H1 (cell line): ENCODE results near the gene SFMBT2. TPM values are rescaled to one million over a fixed set of nuclear protein-coding genes. Genes with fewer than 3 reads are reported as not detected.

ENCODE experiments used
- CTCF ChIA-PET: fragments of 300-600 bp; sonication (Branson Sonifier 250); formaldehyde crosslinking; loops from one replicate; lab custom pipeline; 2021; ENCODE audit not compliant: partially characterized antibody; lab: Charles Lee
- POLR2A ChIA-PET: fragments of 300-600 bp; sonication (Branson Sonifier 250); formaldehyde crosslinking; loops from one replicate; lab custom pipeline; 2021; ENCODE audit warnings: inconsistent platforms; ENCODE audit not compliant: partially characterized antibody; lab: Charles Lee
- DNase-seq, 2 experiments: peaks; one replicate each; pipeline versions ENCODE4 v3.0.0 to v3.0.0-alpha.2; 2010 to 2022; ENCODE audit warnings: low spot score in 2 of 2, low read depth in 1 of 2, mixed read lengths in 1 of 2
- FAIRE-seq: peaks from 2 replicates; lab custom pipeline; 2011; peaks lifted over from hg19 to GRCh38; lab: Jason Lieb, UNC
- H2AFZ ChIP-seq: 2 replicates; pipeline ENCODE4 v1.8.1; 2012; ENCODE audit warnings: low read length, inconsistent platforms
- H2AK5ac ChIP-seq: 2 replicates; pipeline ENCODE4 v1.6.1; 2013; ENCODE audit warnings: low read depth, low read length
- H2BK120ac ChIP-seq: replicated peaks from 2 replicates; pipeline ENCODE3; 2013; ENCODE audit warnings: low read depth, low read length, inconsistent platforms
- H2BK12ac ChIP-seq: 2 replicates; pipeline ENCODE4 v1.6.1; 2013; ENCODE audit warnings: low read depth, low read length
- H2BK15ac ChIP-seq: 2 replicates; pipeline ENCODE4 v1.6.1; 2013; ENCODE audit warnings: low read length
- H2BK20ac ChIP-seq: 2 replicates; pipeline ENCODE4 v1.6.1; 2013; ENCODE audit warnings: low read length
- H2BK5ac ChIP-seq: 2 replicates; pipeline ENCODE4 v1.6.1; 2013; ENCODE audit warnings: low read depth, low read length
- H3K14ac ChIP-seq: 2 replicates; pipeline ENCODE4 v1.6.1; 2013; ENCODE audit warnings: inconsistent platforms; ENCODE audit not compliant: insufficient read length
- H3K18ac ChIP-seq: 2 replicates; pipeline ENCODE4 v1.6.1; 2013; ENCODE audit warnings: low read length; ENCODE audit errors: extremely low read depth
- H3K23ac ChIP-seq: 2 replicates; pipeline ENCODE4 v1.6.1; 2013; ENCODE audit warnings: inconsistent platforms; ENCODE audit not compliant: insufficient read length
- H3K23me2 ChIP-seq: 2 replicates; pipeline ENCODE4 v1.6.1; 2013; ENCODE audit warnings: low read depth, low read length
- H3K27ac ChIP-seq: 2 replicates; pipeline ENCODE4 v1.6.1; 2011; ENCODE audit warnings: low read depth, low read length, inconsistent platforms
- H3K27me3 ChIP-seq, 4 experiments: replicated peaks in 1 of 4; 1 replicate in 1 of 4; 2 replicates in 3 of 4; pipeline versions ENCODE4 v1.6.1 to v1.8.1; 2011 to 2013; ENCODE audit warnings: low read length in 3 of 4, mild to moderate bottlenecking in 3 of 4, inconsistent platforms in 2 of 4, mixed read lengths in 2 of 4, moderate library complexity in 1 of 4; ENCODE audit not compliant: control insufficient read depth in 3 of 4, insufficient read depth in 3 of 4; ENCODE audit errors: extremely low read depth in 1 of 4
- H3K36me3 ChIP-seq, 4 experiments: 2 replicates each; pipeline versions ENCODE4 v1.6.1 to v1.8.1; 2011 to 2013; ENCODE audit warnings: mild to moderate bottlenecking in 4 of 4, low read length in 3 of 4, moderate library complexity in 2 of 4, control low read depth in 1 of 4, inconsistent platforms in 1 of 4; ENCODE audit not compliant: insufficient read depth in 4 of 4, control insufficient read depth in 2 of 4
- H3K4ac ChIP-seq: replicated peaks from 2 replicates; pipeline ENCODE3; 2013; ENCODE audit warnings: low read length, low read depth, mixed read lengths, inconsistent platforms; ENCODE audit not compliant: insufficient read length
- H3K4me1 ChIP-seq, 4 experiments: replicated peaks in 1 of 4; 1 replicate in 1 of 4; 2 replicates in 3 of 4; pipeline versions ENCODE4 v1.6.1 to v1.8.1; 2011 to 2013; ENCODE audit warnings: low read length in 3 of 4, inconsistent platforms in 2 of 4, mixed read lengths in 1 of 4; ENCODE audit not compliant: insufficient read depth in 4 of 4, control insufficient read depth in 3 of 4
- H3K4me2 ChIP-seq, 2 experiments: 2 replicates each; pipeline versions ENCODE4 v1.6.1 to v1.8.1; 2011 to 2013; ENCODE audit warnings: low read depth in 2 of 2, low read length in 2 of 2, control low read depth in 1 of 2, inconsistent platforms in 1 of 2, mild to moderate bottlenecking in 1 of 2; ENCODE audit not compliant: insufficient read depth in 1 of 2
- H3K4me3 ChIP-seq, 4 experiments: fragments of 200-600, 300-600 bp in 1 of 4; sonication (generic), shearing (Covaris generic), sonication (Bioruptor Twin) in 1 of 4; 2 replicates each; pipeline versions ENCODE4 v1.5.1 to v1.8.1; 2011 to 2016; ENCODE audit warnings: low read length in 4 of 4, low read depth in 3 of 4, control low read depth in 2 of 4, inconsistent platforms in 2 of 4, mild to moderate bottlenecking in 2 of 4, mixed read lengths in 1 of 4, moderate library complexity in 1 of 4; ENCODE audit not compliant: insufficient read depth in 2 of 4; ENCODE audit errors: extremely low read depth in 1 of 4
- H3K56ac ChIP-seq: replicated peaks from 2 replicates; pipeline ENCODE3; 2013; ENCODE audit warnings: low read depth, mild to moderate bottlenecking, mixed read lengths, low read length, inconsistent platforms; ENCODE audit not compliant: insufficient read length
- H3K79me1 ChIP-seq: 2 replicates; pipeline ENCODE4 v1.6.1; 2013; ENCODE audit warnings: low read depth, low read length, control low read depth
- H3K79me2 ChIP-seq, 2 experiments: 2 replicates each; pipeline versions ENCODE4 v1.6.1 to v1.8.1; 2012 to 2013; ENCODE audit warnings: low read length in 2 of 2, mild to moderate bottlenecking in 2 of 2, inconsistent platforms in 1 of 2; ENCODE audit not compliant: insufficient read depth in 2 of 2, control insufficient read depth in 1 of 2
- H3K9ac ChIP-seq, 4 experiments: replicated peaks in 1 of 4; 1 replicate in 1 of 4; 2 replicates in 3 of 4; pipeline versions ENCODE4 v1.6.1 to v1.8.1; 2011 to 2013; ENCODE audit warnings: low read depth in 3 of 4, low read length in 3 of 4, control low read depth in 2 of 4, mild to moderate bottlenecking in 2 of 4, moderate library complexity in 2 of 4, inconsistent platforms in 1 of 4; ENCODE audit errors: extremely low read depth in 1 of 4
- H3K9me3 ChIP-seq, 2 experiments: 2 replicates each; pipeline versions ENCODE4 v1.6.1 to v1.8.1; 2012 to 2013; ENCODE audit warnings: mild to moderate bottlenecking in 2 of 2, moderate library complexity in 2 of 2, control low read depth in 1 of 2, inconsistent platforms in 1 of 2, low read depth in 1 of 2, low read length in 1 of 2, mixed read lengths in 1 of 2; ENCODE audit not compliant: insufficient read depth in 2 of 2
- H4K20me1 ChIP-seq, 2 experiments: replicated peaks in 1 of 2; 2 replicates each; pipeline versions ENCODE3 to v1.8.1; 2011 to 2013; ENCODE audit warnings: inconsistent platforms in 2 of 2, low read length in 2 of 2, mild to moderate bottlenecking in 1 of 2; ENCODE audit not compliant: insufficient read depth in 2 of 2, control insufficient read depth in 1 of 2
- H4K5ac ChIP-seq: 2 replicates; pipeline ENCODE4 v1.6.1; 2013; ENCODE audit warnings: low read length, low read depth, mixed read lengths, inconsistent platforms; ENCODE audit not compliant: insufficient read length
- H4K8ac ChIP-seq: 2 replicates; pipeline ENCODE4 v1.8.0; 2013; ENCODE audit warnings: mild to moderate bottlenecking, moderate library complexity, low read length, inconsistent platforms; ENCODE audit not compliant: insufficient read depth; ENCODE audit errors: extremely low read depth
- H4K91ac ChIP-seq: replicated peaks from 2 replicates; pipeline ENCODE3; 2013; ENCODE audit warnings: low read length, mixed read lengths, inconsistent platforms; ENCODE audit not compliant: insufficient read length
- BACH1 ChIP-seq: IDR thresholded peaks from 2 replicates; pipeline ENCODE4 v1.6.1; 2012; ENCODE audit warnings: low read length, improper control_type of control experiment
- CBX5 ChIP-seq: fragments of 300-800, 300-1000 bp; sonication (generic); IDR thresholded peaks from 2 replicates; pipeline ENCODE4 v1.7.1; 2016; ENCODE audit warnings: antibody characterized with exemption, low read length, low read depth
- CHD1 ChIP-seq: IDR thresholded peaks from 2 replicates; pipeline ENCODE4 v1.6.1; 2012; ENCODE audit warnings: low read depth, low read length, improper control_type of control experiment
- GTF2F1 ChIP-seq: IDR thresholded peaks from 2 replicates; pipeline ENCODE4 v1.6.1; 2012; ENCODE audit warnings: low read depth, low read length, improper control_type of control experiment, borderline replicate concordance
- JUND ChIP-seq: IDR thresholded peaks from 2 replicates; pipeline ENCODE4 v1.6.1; 2011; ENCODE audit warnings: mild to moderate bottlenecking, improper control_type of control experiment, low read length
- NRF1 ChIP-seq: IDR thresholded peaks from 2 replicates; pipeline ENCODE4 v1.6.1; 2011; ENCODE audit warnings: mild to moderate bottlenecking, low read depth, low read length, improper control_type of control experiment
- POU5F1 ChIP-seq: IDR thresholded peaks from 2 replicates; pipeline ENCODE4 v1.6.1; 2011; ENCODE audit warnings: low read depth, mild to moderate bottlenecking, low read length, moderate library complexity
- RNF2 ChIP-seq: fragments of 200-900, 300-1000 bp; sonication (generic); IDR thresholded peaks from 2 replicates; pipeline ENCODE4 v1.7.1; 2016; ENCODE audit warnings: borderline replicate concordance, low read depth, mild to moderate bottlenecking, antibody characterized with exemption, low read length; ENCODE audit not compliant: poor library complexity, severe bottlenecking; ENCODE audit errors: missing control alignments
- RXRA ChIP-seq: IDR thresholded peaks from 2 replicates; pipeline ENCODE4 v1.6.1; 2011; ENCODE audit warnings: low read depth, mild to moderate bottlenecking, low read length, moderate library complexity; ENCODE audit not compliant: insufficient read depth
- SIN3A ChIP-seq, 2 experiments: IDR thresholded peaks in 1 of 2; conservative IDR thresholded peaks in 1 of 2; 2 replicates each; pipeline ENCODE4 v1.6.1; 2011 to 2012; ENCODE audit warnings: low read length in 2 of 2, improper control_type of control experiment in 1 of 2, low read depth in 1 of 2, mild to moderate bottlenecking in 1 of 2
- SIRT6 ChIP-seq: IDR thresholded peaks from one replicate; pipeline ENCODE4 v1.7.1; 2012; ENCODE audit warnings: low read length, inconsistent platforms
- SP1 ChIP-seq: IDR thresholded peaks from 2 replicates; pipeline ENCODE4 v1.6.1; 2011; ENCODE audit warnings: low read depth, low read length
- SP2 ChIP-seq: IDR thresholded peaks from 2 replicates; pipeline ENCODE4 v1.6.1; 2012; ENCODE audit warnings: mild to moderate bottlenecking, low read length, inconsistent platforms
- SRF ChIP-seq: IDR thresholded peaks from 2 replicates; pipeline ENCODE4 v1.6.1; 2011; ENCODE audit warnings: mild to moderate bottlenecking, low read depth, low read length, moderate library complexity
- TAF1 ChIP-seq: IDR thresholded peaks from 2 replicates; pipeline ENCODE4 v1.6.1; 2011; ENCODE audit warnings: mild to moderate bottlenecking, low read depth, low read length
- polyA plus RNA-seq, 7 experiments: library from polyadenylated mRNA; depleted of rRNA in 3 of 7; stranded (reverse) in 5 of 7; unstranded in 2 of 7; fragments of >200 nt in 5 of 7; fragments of 200-250 nt in 2 of 7; gene quantifications; 1 replicate in 5 of 7; 2 replicates in 1 of 7; 4 replicates in 1 of 7; pipeline versions ENCODE4 v1.2.1 to v1.2.3, GENCODE V29; 2011 to 2013; ENCODE audit warnings: missing spikeins in 2 of 7, mixed read lengths in 2 of 7
- total RNA-seq: library from RNA; stranded (reverse); fragmentation: NEBNext Ultra II Directional; extraction: Animal tissue kit (Norgen Biotek cat#: 25700); gene quantifications from 2 replicates; pipeline ENCODE4 v1.2.1, GENCODE V29; 2021

The SFMBT2 gene
- total and polyA plus RNA-seq, 2 of the 8 experiments (the other 6 are each of a cell fraction or from before 2014, with no cell fraction given): 2.9 to 11.0 TPM

GRCh38 chr10:7296076-7296475, 114.8 kb downstream of the SFMBT2 start:
- H2BK120ac ChIP-seq: no peak overlapping the region
- H4K5ac ChIP-seq: no peak overlapping the region
- peaks cover 4 to 23% of the 10 kb centered on the region in 2 experiments; a peak in 2 of 4 replicates for H3K79me2 ChIP-seq
- H3K18ac ChIP-seq: no peak overlapping the region
- H3K4ac ChIP-seq: no peak overlapping the region
- no peak for TF ChIP-seq CHD1
- no peak for TF ChIP-seq NRF1
- no peak for TF ChIP-seq BACH1
- TF ChIP-seq GTF2F1: no peak
- no peak for TF ChIP-seq RNF2
- TF ChIP-seq SRF: no peak
- no peak for TF ChIP-seq SIRT6
- no peak for TF ChIP-seq SP2
- TF ChIP-seq RXRA: no peak
- TF ChIP-seq JUND: no peak
- TF ChIP-seq SIN3A (conservative IDR thresholded peaks at IDR 0.05 in 1 of 2, IDR thresholded peaks at IDR 0.05 in 1 of 2; ENCODE audit: low read depth in 1 of 2, low read length in 2 of 2): no peak
- TF ChIP-seq SP1: no peak
- TF ChIP-seq CBX5: no peak
- TF ChIP-seq POU5F1: no peak
- no peak for TF ChIP-seq TAF1
- H3K23ac ChIP-seq: no peak overlapping the region
- no peak overlapping the region for H3K56ac ChIP-seq
- no peak overlapping the region for H3K4me2 ChIP-seq
- DNase-seq (no peak), FAIRE-seq (no peak)
- no peak overlapping the region for H3K9ac ChIP-seq
- no peak overlapping the region for H2BK12ac ChIP-seq
- no peak overlapping the region for H2BK5ac ChIP-seq
- no peak overlapping the region for H3K14ac ChIP-seq
- no peak overlapping the region for H2AK5ac ChIP-seq
- H4K20me1 ChIP-seq: peaks cover 0 to 5% of the 10 kb centered on the region in 2 experiments
- ChIA-PET POLR2A (no interaction called here), CTCF (interaction anchor here (1.2 kb wide), 1 partner anchor 377 kb away, joined by 3 read pairs; no protein-coding TSS in a partner anchor)
- no peak overlapping the region for H3K27ac ChIP-seq
- peaks cover 0 to 6% (median 5%) of the 10 kb centered on the region in 4 experiments; a peak in 5 of 7 replicates for H3K4me1 ChIP-seq
- H3K23me2 ChIP-seq: no peaks in the 10 kb centered on the region
- H3K9me3 ChIP-seq: no peaks in the 10 kb centered on the region
- no peak overlapping the region for H2BK15ac ChIP-seq
- H2AFZ ChIP-seq: no peak overlapping the region
- no peak overlapping the region for H3K4me3 ChIP-seq
- H2BK20ac ChIP-seq: no peak overlapping the region
- no peak overlapping the region for H4K8ac ChIP-seq
- H3K79me1 ChIP-seq: peaks cover 9% of the 10 kb centered on the region
- H3K36me3 ChIP-seq: no peaks in the 10 kb centered on the region
- H3K27me3 ChIP-seq: no peaks in the 10 kb centered on the region
- no peak overlapping the region for H4K91ac ChIP-seq
